Upper lobe of left lung (tissue), 6 donors: ENCODE data around the gene KCNK3. TPM values are rescaled to one million over a fixed set of nuclear protein-coding genes. Genes with fewer than 3 reads are reported as not detected.

Experiments used
- ATAC-seq, 2 donors: fragments of 200-7000 bp; cut with Tn5 transposase; one replicate each; pipeline ENCODE4 v1.9.1; 2022; ENCODE audit warnings: mild to moderate bottlenecking in 2 of 2, moderate library complexity in 2 of 2; ENCODE audit not compliant: low FRiP score in 2 of 2
- DNase-seq, 2 donors: peaks; one replicate each; pipeline ENCODE4 v3.0.0-alpha.2; 2019 to 2020
- H3K27ac ChIP-seq, 4 donors: fragments of 200-600 bp; sonication (generic); one replicate each; pipeline ENCODE4 v1.5.1; 2016 to 2019
- H3K27me3 ChIP-seq, 4 donors: fragments of 200-600 bp; sonication (generic); one replicate each; pipeline ENCODE4 v1.5.1; 2017 to 2019
- H3K36me3 ChIP-seq, 4 donors: fragments of 200-600 bp; sonication (generic); one replicate each; pipeline ENCODE4 v1.5.1; 2016 to 2019
- H3K4me1 ChIP-seq, 4 donors: fragments of 200-600 bp; sonication (generic); one replicate each; pipeline ENCODE4 v1.5.1; 2018 to 2019
- H3K4me3 ChIP-seq, 4 donors: fragments of 200-600 bp; sonication (generic); one replicate each; pipeline ENCODE4 v1.5.1; 2017 to 2019; ENCODE audit warnings: mild to moderate bottlenecking in 2 of 4, moderate library complexity in 1 of 4
- H3K9me3 ChIP-seq, 4 donors: fragments of 200-600 bp; sonication (generic); one replicate each; pipeline ENCODE4 v1.5.1; 2018 to 2019
- CTCF ChIP-seq, 6 experiments: fragments of 450-650 bp in 4 of 6; fragments of 200-600 bp in 2 of 6; sonication (generic) in 2 of 6; IDR thresholded peaks; one replicate each; pipeline ENCODE4 v1.5.1; 2016 to 2019; ENCODE audit warnings: antibody characterized with exemption in 6 of 6
- EP300 ChIP-seq, 4 donors: sonication (generic); formaldehyde crosslinking; IDR thresholded peaks; one replicate each; pipeline ENCODE4 v1.5.1; 2017; ENCODE audit warnings: antibody characterized with exemption in 4 of 4, control low read depth in 2 of 4
- POLR2A ChIP-seq, 4 donors: fragments of 450-650 bp; IDR thresholded peaks; one replicate each; pipeline ENCODE4 v1.5.1; 2016 to 2017; ENCODE audit warnings: antibody characterized with exemption in 4 of 4, mild to moderate bottlenecking in 2 of 4
- POLR2AphosphoS5 ChIP-seq, 2 donors: sonication (generic); formaldehyde crosslinking; IDR thresholded peaks; one replicate each; pipeline ENCODE4 v1.5.1; 2017; ENCODE audit warnings: antibody characterized with exemption in 2 of 2
- WGBS, 2 donors: methylation state at CpG; one replicate each; pipeline ENCODE4 v1.1.5; 2017 to 2018; 5-methylcytosine and 5-hydroxymethylcytosine counted together
- total RNA-seq, 6 donors: library from RNA; depleted of rRNA in 4 of 6; stranded (reverse); fragments of >200 nt in 4 of 6; gene quantifications; one replicate each; pipeline versions ENCODE4 v1.1.0 to v1.2.1, GENCODE V29; 2016 to 2021
- donor health status: DM: no; HTN: no; CAD: no; lungs with moderate emphysema.
- donor health status: DM: no; HTN: yes; CAD: no; lungs with severe emphysema.

The KCNK3 gene
- total RNA-seq, 6 donors from 2014 or later = 3.0 to 36.1 (median 17.5) TPM

- ATAC-seq = peak in 1 of 2 donors; percentile 60
- no peak for DNase-seq
- Histone ChIP-seq H3K36me3 (no peaks in the 10 kb centered on the region), H3K27me3 (no peaks in the 10 kb centered on the region), H3K9me3 (no peaks in the 10 kb centered on the region), H3K4me3 (no peak overlapping the region), H3K4me1 (peaks cover 0 to 7% (median 2%) of the 10 kb centered on the region in 4 donors), H3K27ac (peak overlapping the region in 1 of 4 donors; percentile 7)
- WGBS, 2 donors = 35 to 57% methylated on average over 2 to 5 of the region's 5 CpGs
- no peak for TF ChIP-seq CTCF (IDR thresholded peaks at IDR 0.05)
- TF ChIP-seq POLR2AphosphoS5 (IDR thresholded peaks at IDR 0.05) = no peak
- TF ChIP-seq POLR2A (IDR thresholded peaks at IDR 0.05) = no peak
- TF ChIP-seq EP300 (IDR thresholded peaks at IDR 0.05) = no peak
These were observed 42.6 kb downstream of the KCNK3 start for GRCh38 chr2:26735097-26735496.

GRCh38 chr2:26735883-26736588 lies 43.5 kb downstream of the KCNK3 start:
- WGBS, 2 donors = 52 to 63% methylated on average over 5 to 8 of the region's 8 CpGs
- H3K4me1 ChIP-seq = peaks cover 0 to 7% (median 2%) of the 10 kb centered on the region in 4 donors

GRCh38 chr2:26737221-26737620 lies 44.7 kb downstream of the KCNK3 start:
- WGBS, 2 donors = 92 to 95% methylated on average over 4 of the region's 4 CpGs
- Histone ChIP-seq H3K27me3 (no peaks in the 10 kb centered on the region), H3K4me3 (no peak overlapping the region), H3K4me1 (peaks cover 0 to 7% (median 2%) of the 10 kb centered on the region in 4 donors), H3K36me3 (no peaks in the 10 kb centered on the region), H3K27ac (no peak overlapping the region), H3K9me3 (no peaks in the 10 kb centered on the region)
- ATAC-seq (no peak), DNase-seq (no peak)
- no peak for TF ChIP-seq CTCF (IDR thresholded peaks at IDR 0.05)
- no peak for TF ChIP-seq POLR2A (IDR thresholded peaks at IDR 0.05)
- no peak for TF ChIP-seq POLR2AphosphoS5 (IDR thresholded peaks at IDR 0.05)
- no peak for TF ChIP-seq EP300 (IDR thresholded peaks at IDR 0.05)

More at GRCh38 chr2:26735883-26736588, 43.5 kb downstream of the KCNK3 start:
- ATAC-seq (peak in 1 of 2 donors; percentile 12), DNase-seq (no peak)
- H3K4me3 ChIP-seq = no peak overlapping the region
- no peak for TF ChIP-seq EP300 (IDR thresholded peaks at IDR 0.05)
- TF ChIP-seq POLR2A (IDR thresholded peaks at IDR 0.05) = no peak
- no peak for TF ChIP-seq CTCF (IDR thresholded peaks at IDR 0.05)
- no peak for TF ChIP-seq POLR2AphosphoS5 (IDR thresholded peaks at IDR 0.05)
- H3K9me3 ChIP-seq = no peaks in the 10 kb centered on the region
- no peaks in the 10 kb centered on the region for H3K27me3 ChIP-seq
- no peak overlapping the region for H3K27ac ChIP-seq
- H3K36me3 ChIP-seq = no peaks in the 10 kb centered on the region

GRCh38 chr2:26738481-26738880 lies 46.0 kb downstream of the KCNK3 start:
- 55 to 60% methylated on average over 3 to 4 of the region's 4 CpGs for WGBS, 2 donors
- Histone ChIP-seq H3K9me3 (no peaks in the 10 kb centered on the region), H3K27me3 (no peaks in the 10 kb centered on the region), H3K4me1 (peaks cover 0 to 7% (median 2%) of the 10 kb centered on the region in 4 donors), H3K36me3 (no peaks in the 10 kb centered on the region), H3K27ac (no peak overlapping the region), H3K4me3 (no peak overlapping the region)
- DNase-seq = no peak
- no peak for ATAC-seq
- TF ChIP-seq EP300 (IDR thresholded peaks at IDR 0.05) (no peak), POLR2A (IDR thresholded peaks at IDR 0.05) (no peak), CTCF (IDR thresholded peaks at IDR 0.05) (no peak), POLR2AphosphoS5 (IDR thresholded peaks at IDR 0.05) (no peak)

- Histone ChIP-seq H3K9me3 (no peaks in the 10 kb centered on the region), H3K27me3 (no peaks in the 10 kb centered on the region), H3K4me1 (peaks cover 0 to 7% (median 2%) of the 10 kb centered on the region in 4 donors), H3K27ac (no peak overlapping the region), H3K36me3 (no peaks in the 10 kb centered on the region), H3K4me3 (no peak overlapping the region)
- WGBS, 2 donors = 92 to 97% methylated on average over 7 of the region's 7 CpGs
- ATAC-seq (no peak), DNase-seq (no peak)
- TF ChIP-seq CTCF (IDR thresholded peaks at IDR 0.05) = no peak
- no peak for TF ChIP-seq POLR2A (IDR thresholded peaks at IDR 0.05)
- TF ChIP-seq EP300 (IDR thresholded peaks at IDR 0.05) = no peak
- TF ChIP-seq POLR2AphosphoS5 (IDR thresholded peaks at IDR 0.05) = no peak
These were observed 47.0 kb downstream of the KCNK3 start for GRCh38 chr2:26739514-26739913.
